Activated CD8-positive, alpha-beta memory T cell treated with anti-CD3 and anti-CD28 coated beads, Interleukin-2, amount 50 U/mL, for 24 hours (primary cell): ENCODE results near the gene GAL3ST2.
"Not testable (repeated sequence)": the region's sequence is repeated elsewhere in the genome, so short reads cannot be mapped to it uniquely, and the experiment has no call there.

Experiments
- DNase-seq: peaks from one replicate; pipeline ENCODE4 v3.0.0-alpha.2; 2020; ENCODE audit errors: extremely low read depth

GAL3ST2 gene

GRCh38 chr2:241768850-241769249 is 7.8 kb upstream of the GAL3ST2 start:
- no peak for DNase-seq

DNA sequence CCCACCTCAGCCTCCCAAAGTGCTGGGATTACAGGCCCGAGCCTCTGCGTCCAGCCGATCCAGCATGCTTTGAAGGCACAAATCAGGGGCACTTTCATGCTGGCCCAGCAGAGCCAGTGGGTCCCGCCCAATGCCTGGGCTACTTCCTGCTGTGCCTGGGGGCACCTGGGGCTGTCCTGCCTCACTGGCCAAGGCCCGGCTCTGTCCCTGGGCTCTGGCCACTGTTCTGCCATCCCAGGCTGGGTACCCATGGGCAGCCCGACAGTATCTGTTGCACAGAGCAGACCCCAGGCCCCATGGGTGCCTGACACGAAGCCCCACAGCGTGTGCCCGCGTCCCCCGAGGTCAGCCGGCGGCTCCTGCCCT is 6.8 kb upstream of the GAL3ST2 start:
- DNase-seq = no peak

GRCh38 chr2:241770185-241770935 is 6.3 kb upstream of the GAL3ST2 start:
- DNase-seq = no peak

DNA sequence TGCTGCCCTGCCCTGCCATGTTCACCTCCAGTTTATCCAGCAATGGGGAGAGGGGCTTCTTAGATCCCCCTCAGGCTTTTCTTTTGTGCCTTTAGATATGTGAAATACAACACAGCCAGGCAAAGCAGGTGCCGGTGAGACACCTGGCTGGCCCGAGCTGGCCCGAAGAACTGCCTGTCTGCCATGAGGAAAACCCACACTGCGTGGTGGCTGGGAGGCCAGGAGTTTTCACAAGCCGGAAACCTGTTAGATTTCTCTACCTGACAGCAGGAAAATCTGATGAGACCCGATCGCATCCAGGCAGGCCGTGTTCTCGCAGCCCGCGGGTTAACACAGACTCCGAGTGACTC is 5.7 kb upstream of the GAL3ST2 start:
- no peak for DNase-seq

DNA sequence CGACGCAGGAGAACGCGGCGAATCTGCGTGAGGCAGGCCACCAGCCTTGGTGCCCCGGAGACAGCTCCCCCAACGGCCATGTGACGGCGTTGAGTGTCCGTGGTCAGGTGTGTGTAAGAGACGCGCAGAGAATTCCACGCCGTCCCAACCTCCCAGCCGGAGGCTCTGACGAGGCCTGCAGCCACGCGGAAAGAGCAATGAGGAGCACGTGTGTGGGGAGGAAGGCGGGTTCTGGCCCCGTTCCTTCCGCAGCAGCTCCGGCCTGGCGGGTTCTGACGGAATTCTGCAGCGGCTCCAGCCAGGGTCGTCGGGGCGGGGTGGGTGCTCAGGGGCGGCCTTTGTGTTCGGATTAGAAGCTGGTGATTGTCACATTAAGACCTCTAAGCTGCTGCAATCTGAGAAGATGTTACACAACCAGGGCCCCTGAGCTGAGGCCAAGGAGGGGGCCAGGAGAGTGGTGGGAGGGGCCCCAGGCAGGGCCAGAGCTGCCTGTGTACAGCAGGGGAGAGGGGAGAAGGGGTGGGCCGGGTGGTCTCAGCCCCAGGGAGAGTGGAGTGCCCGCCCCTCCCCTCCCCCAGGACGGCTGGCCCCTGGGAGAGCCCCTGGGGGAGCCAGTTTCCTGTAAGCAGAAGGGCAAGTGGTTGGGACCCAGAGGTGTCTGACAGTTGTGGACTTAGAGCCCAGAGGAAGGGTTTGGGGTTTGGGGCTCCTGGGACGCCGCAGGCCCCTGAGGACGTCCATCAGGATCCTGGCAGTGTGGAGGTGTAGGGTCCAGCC is 5.1 kb upstream of the GAL3ST2 start:
- DNase-seq = no peak

GRCh38 chr2:241772063-241772499 is 4.5 kb upstream of the GAL3ST2 start:
- no peak for DNase-seq

GRCh38 chr2:241773511-241774418 is 2.9 kb upstream of the GAL3ST2 start:
- no peak for DNase-seq

- DNase-seq = no peak
Measured at GRCh38 chr2:241774419-241775222, 2.0 kb upstream of the GAL3ST2 start.

DNA sequence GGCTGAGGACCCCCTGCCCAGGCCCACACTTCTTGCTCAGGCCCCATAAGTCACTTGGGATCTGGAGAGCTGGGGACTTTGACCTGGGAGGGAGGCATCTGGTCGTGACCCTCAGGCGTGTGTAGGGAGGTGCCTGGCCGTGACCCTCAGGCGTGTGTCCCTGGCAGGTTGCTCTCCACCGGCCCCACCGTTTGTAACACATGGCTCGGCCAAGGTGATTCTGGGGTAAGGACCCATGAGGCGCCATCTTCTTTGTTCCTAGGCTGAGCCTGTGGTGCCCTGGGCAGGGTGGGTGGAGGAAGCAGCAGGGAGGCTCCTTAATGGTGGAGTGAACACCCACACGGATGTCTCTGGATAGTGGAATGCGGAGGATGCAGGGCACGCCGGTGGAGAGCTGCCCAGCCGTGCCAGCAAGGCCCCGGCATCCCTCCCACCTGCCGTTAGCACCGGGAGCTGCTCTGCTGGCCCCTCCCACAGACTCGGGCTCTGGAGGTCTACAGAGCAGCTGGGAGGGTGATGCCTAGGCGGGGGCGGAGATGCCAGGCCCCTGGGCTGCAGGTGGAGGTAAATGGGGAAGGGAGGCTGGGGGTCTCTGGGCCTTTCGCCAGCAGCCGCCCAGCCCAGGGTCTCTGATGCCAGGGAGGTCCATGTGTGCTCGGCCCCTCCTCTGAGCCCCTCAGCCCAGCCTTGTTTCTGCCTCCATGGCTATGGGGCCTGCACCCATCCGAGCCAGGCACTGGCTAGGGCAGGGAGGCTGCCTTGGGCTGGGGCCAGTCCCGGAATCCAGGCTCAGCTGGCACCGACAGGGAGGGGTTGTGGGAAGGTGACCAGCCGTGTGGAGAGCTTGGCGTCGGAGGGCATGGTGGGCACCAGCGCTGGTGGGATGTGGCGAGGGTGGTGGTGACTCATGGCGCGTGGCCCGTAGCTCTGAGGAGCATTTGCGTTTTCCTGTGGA is 1.1 kb upstream of the GAL3ST2 start:
- DNase-seq = no peak

DNA sequence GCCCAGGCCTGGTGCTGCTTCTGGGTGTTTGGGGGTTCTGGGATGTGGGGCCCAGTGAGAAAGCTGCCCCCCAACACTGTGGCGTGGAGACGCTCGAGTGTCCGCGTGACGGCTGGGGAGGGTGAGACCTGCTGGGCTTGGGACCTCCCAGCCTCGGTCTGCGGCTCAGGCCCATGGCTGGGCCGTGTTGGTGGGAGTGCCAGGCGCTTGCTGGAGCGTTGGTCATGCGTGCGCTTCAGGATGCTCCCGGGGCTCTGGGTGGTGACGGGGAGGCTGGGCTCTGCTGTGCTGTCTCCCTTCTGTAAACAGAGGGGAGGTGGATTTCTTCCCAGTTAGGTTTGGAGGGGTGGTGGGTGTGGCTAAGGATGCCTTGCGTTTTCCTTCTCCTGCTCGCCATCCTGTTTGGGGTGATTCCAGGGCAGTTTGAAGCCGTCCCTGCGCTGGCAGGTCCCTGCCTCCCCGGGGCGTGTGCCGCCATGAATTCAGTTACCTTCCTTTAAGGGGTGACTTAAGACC is 606 bp downstream of the GAL3ST2 start:
- DNase-seq = no peak

DNA sequence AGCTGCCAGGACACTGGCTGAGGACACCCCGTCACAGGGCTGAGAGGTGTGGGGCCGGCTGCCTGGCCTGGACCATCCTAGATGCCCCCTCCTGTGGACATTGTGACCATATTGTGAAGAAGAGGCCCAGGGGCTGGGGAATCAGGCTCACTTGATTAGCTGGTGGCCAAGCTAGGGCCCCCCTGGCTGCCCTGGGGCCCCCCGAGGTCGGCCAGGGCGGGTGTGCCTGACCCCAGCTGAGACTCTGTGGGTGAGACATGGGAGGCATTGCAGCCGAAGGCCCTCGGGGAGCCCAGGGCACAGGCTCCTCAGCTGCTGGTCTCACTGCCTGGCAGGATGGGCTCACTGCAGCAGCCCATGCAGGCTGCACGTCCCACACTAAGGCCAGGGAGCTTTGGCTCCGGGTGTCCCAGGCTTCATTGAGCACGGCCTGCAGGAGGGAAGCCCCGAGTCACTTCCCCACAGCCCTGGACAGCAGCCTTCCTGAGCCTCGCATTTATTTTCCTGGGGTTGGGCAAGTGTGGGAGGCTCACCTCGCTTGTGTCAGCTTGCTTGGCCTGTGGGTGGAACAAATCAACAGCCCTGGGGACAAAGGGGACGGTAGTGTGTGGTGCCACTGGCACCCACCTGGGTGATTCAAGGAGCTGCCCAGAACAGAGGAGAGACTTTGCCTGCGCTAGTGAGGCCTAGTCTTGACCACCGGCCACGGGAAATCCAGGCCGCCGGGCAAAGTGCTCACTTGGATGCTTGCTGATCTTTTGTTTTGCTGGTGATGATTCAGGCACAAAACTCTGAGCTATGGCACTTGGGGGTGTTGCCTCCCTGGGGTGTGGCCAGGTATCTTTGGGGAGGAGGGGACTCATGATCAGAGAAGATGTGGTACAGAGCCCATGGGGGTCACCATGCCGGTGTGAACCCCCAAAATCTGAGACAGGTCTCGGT is 1.3 kb downstream of the GAL3ST2 start:
- DNase-seq = no peak

- no peak for DNase-seq
Measured at GRCh38 chr2:241780939-241781569, 4.4 kb downstream of the GAL3ST2 start.

GRCh38 chr2:241782053-241782452 is 5.4 kb downstream of the GAL3ST2 start:
- not testable (repeated sequence) for DNase-seq

DNA sequence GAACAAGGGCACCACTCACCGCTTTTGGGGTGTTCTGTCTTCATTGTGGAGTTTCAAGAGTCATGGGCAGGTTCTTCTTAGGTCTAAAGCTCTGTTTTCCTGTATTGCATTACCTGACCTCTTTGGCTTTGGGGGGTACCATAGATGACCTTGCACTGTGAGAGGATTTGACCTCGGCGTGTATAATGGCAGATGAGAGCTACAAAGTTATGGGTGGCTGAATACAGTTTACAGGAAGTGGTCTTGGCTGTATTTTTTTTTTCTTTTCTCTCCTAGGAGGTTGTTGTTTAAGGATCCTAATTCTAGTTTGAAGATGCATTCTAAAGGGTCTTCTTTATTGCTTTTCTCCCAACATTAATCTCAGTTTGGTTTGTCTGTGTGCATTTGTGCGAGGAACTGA is 11.5 kb downstream of the GAL3ST2 start:
- DNase-seq = no peak

DNA sequence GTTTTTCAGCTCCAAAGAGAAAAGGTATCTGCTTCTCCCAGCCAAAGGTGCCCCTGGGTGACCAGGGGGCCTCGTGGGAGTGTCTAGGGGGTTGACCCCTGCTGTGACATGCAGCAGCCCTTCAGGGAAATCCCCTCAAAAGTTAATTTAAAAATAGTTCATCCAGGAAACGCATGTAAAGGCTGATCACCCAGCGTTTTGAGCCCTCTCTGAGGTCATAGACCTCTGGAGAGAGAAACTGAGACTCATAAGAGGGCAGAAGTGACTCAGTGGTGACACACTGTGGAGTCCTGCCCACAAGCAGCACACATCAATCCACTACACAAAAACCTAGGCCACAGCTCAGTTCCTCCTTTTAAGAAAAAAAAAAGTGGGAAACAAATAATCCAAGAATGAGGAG is 11.9 kb downstream of the GAL3ST2 start:
- peak; percentile 31 for DNase-seq

GRCh38 chr2:241791385-241791784 is 14.8 kb downstream of the GAL3ST2 start:
- not testable (repeated sequence) for DNase-seq

- no peak for DNase-seq
Measured at GRCh38 chr2:241793385-241793784, 16.8 kb downstream of the GAL3ST2 start.

DNA sequence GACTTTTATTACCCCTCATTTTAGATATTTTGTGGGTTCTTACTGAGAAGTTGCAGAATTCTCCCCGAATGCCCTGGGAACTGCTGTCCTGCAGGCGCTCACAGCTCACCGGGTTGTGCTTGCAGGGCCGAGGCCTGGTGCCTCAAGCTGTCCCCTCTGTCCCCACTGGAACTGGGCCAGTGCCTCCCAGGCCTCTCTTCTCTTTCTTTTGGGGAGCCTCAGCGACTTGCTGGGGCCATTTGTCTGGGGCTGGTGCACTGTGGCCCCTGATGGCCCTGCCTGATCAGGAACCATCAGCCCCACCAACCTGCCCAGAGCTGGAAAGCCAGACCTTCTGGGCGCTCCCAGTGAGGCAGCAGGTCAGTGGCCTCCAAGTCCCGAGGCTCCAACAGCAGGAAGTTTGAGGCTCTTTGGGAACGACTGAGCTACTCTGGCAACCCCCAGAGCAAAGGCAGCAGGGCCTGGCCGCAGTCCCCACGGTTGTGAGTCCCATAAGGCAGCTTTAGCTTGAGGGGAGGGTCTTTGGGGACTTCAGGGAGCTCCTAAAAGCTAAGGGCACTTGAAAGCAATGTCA is 17.7 kb downstream of the GAL3ST2 start:
- DNase-seq = no peak
